IMR-90 (cell line): Measurements from ENCODE around the gene TNFRSF14. TPM values are rescaled to one million over a fixed set of nuclear protein-coding genes. Genes with fewer than 3 reads are reported as not detected.

Experiments used
- ATAC-seq: fragments of 200-7000 bp; cut with Tn5 transposase; 2 replicates; pipeline ENCODE4 v1.9.1; 2020; ENCODE audit warnings: low read depth, mild to moderate bottlenecking, moderate library complexity
- BruUV-seq: library from RNA; stranded (reverse); fragments of 400-500 nt; replicated peaks from 2 replicates; lab custom pipeline; 2021; lab: Mats Ljungman, UMichigan
- CTCF ChIA-PET: fragments of 300-600 bp; formaldehyde crosslinking; extraction: SDS; loops from one replicate; lab custom pipeline; 2021; ENCODE audit warnings: antibody characterized with exemption; lab: Yijun Ruan, JAX
- POLR2A ChIA-PET: fragments of 300-600 bp; sonication (Branson Sonifier 250); formaldehyde crosslinking; loops from one replicate; lab custom pipeline; 2022; ENCODE audit warnings: antibody characterized with exemption; ENCODE audit not compliant: unreplicated experiment; lab: Charles Lee
- DNase-seq: peaks from one replicate; pipeline ENCODE4 v3.0.0; 2013
- H2AFZ ChIP-seq: replicated peaks from 2 replicates; pipeline ENCODE3; 2013; ENCODE audit warnings: low read length, mild to moderate bottlenecking; ENCODE audit not compliant: poor library complexity
- H2AK5ac ChIP-seq: 2 replicates; pipeline ENCODE4 v1.6.1; 2013; ENCODE audit warnings: low read depth, low read length, inconsistent platforms
- H2AK9ac ChIP-seq: replicated peaks from 2 replicates; pipeline ENCODE3; 2013; ENCODE audit warnings: mild to moderate bottlenecking, low read depth, low read length, moderate library complexity; ENCODE audit not compliant: poor library complexity
- H2BK120ac ChIP-seq: 2 replicates; pipeline ENCODE4 v1.6.1; 2013; ENCODE audit warnings: low read depth, low read length, inconsistent platforms
- H2BK15ac ChIP-seq: 3 replicates; pipeline ENCODE4 v1.6.1; 2013; ENCODE audit warnings: low read depth, low read length, inconsistent platforms
- H2BK20ac ChIP-seq: 2 replicates; pipeline ENCODE4 v1.6.1; 2013; ENCODE audit warnings: low read depth, mild to moderate bottlenecking, inconsistent platforms, low read length, moderate library complexity
- H2BK5ac ChIP-seq: 2 replicates; pipeline ENCODE4 v1.6.1; 2013; ENCODE audit warnings: mild to moderate bottlenecking, low read depth, low read length, inconsistent platforms; ENCODE audit not compliant: poor library complexity, severe bottlenecking
- H3K14ac ChIP-seq: replicated peaks from 2 replicates; pipeline ENCODE4 v1.6.1; 2013; ENCODE audit warnings: low read depth, low read length, inconsistent platforms
- H3K18ac ChIP-seq: 2 replicates; pipeline ENCODE4 v1.6.1; 2013; ENCODE audit warnings: low read depth, low read length, control low read depth
- H3K23ac ChIP-seq: 2 replicates; pipeline ENCODE4 v1.6.1; 2013; ENCODE audit warnings: low read depth, low read length, inconsistent platforms
- H3K27ac ChIP-seq: 2 replicates; pipeline ENCODE4 v1.5.1; 2013; ENCODE audit warnings: mild to moderate bottlenecking, control low read depth, low read length; ENCODE audit not compliant: insufficient read depth
- H3K27me3 ChIP-seq: 2 replicates; pipeline ENCODE4 v1.6.1; 2013; ENCODE audit warnings: low read length; ENCODE audit not compliant: control insufficient read depth, insufficient read depth
- H3K36me3 ChIP-seq: 2 replicates; pipeline ENCODE4 v1.6.1; 2013; ENCODE audit warnings: low read length, mixed read lengths; ENCODE audit not compliant: control insufficient read depth, insufficient read depth
- H3K4ac ChIP-seq: 2 replicates; pipeline ENCODE4 v1.6.1; 2013; ENCODE audit warnings: low read depth, low read length, inconsistent platforms
- H3K4me1 ChIP-seq: 2 replicates; pipeline ENCODE4 v1.6.1; 2013; ENCODE audit warnings: low read length, mixed read lengths; ENCODE audit not compliant: control insufficient read depth, insufficient read depth
- H3K4me2 ChIP-seq: 2 replicates; pipeline ENCODE4 v1.6.1; 2013; ENCODE audit warnings: low read depth, mild to moderate bottlenecking, control low read depth, low read length, moderate library complexity
- H3K4me3 ChIP-seq: 2 replicates; pipeline ENCODE4 v1.5.1; 2013; ENCODE audit warnings: low read depth, mild to moderate bottlenecking, control low read depth, low read length, moderate library complexity; ENCODE audit not compliant: insufficient read depth
- H3K56ac ChIP-seq: 2 replicates; pipeline ENCODE4 v1.6.1; 2013; ENCODE audit warnings: low read length, inconsistent platforms; ENCODE audit not compliant: insufficient read depth; ENCODE audit errors: extremely low read depth
- H3K79me1 ChIP-seq, 2 experiments: 2 replicates each; pipeline ENCODE4 v1.6.1; 2013; ENCODE audit warnings: low read length in 2 of 2, inconsistent platforms in 1 of 2, low read depth in 1 of 2
- H3K9ac ChIP-seq: 2 replicates; pipeline ENCODE4 v1.6.1; 2013; ENCODE audit warnings: low read depth, low read length, control low read depth
- H3K9me1 ChIP-seq: 2 replicates; pipeline ENCODE4 v1.6.1; 2013; ENCODE audit warnings: low read length, inconsistent platforms; ENCODE audit not compliant: insufficient read depth
- H3K9me3 ChIP-seq: 2 replicates; pipeline ENCODE4 v1.6.1; 2013; ENCODE audit warnings: low read length; ENCODE audit not compliant: control insufficient read depth, insufficient read depth
- H4K20me1 ChIP-seq: 2 replicates; pipeline ENCODE4 v1.6.1; 2013; ENCODE audit warnings: low read length, inconsistent platforms; ENCODE audit not compliant: insufficient read depth
- H4K5ac ChIP-seq: 2 replicates; pipeline ENCODE4 v1.6.1; 2013; ENCODE audit warnings: mild to moderate bottlenecking, low read depth, low read length, control low read depth
- H4K8ac ChIP-seq, 2 experiments: 2 replicates each; pipeline ENCODE4 v1.6.1; 2013; ENCODE audit warnings: low read depth in 2 of 2, low read length in 2 of 2, control low read depth in 1 of 2, inconsistent platforms in 1 of 2
- H4K91ac ChIP-seq: 2 replicates; pipeline ENCODE4 v1.6.1; 2013; ENCODE audit warnings: low read depth, low read length, inconsistent platforms; ENCODE audit not compliant: insufficient read depth
- BHLHE40 ChIP-seq: fragments of 150-350 bp; IDR thresholded peaks from 2 replicates; pipeline ENCODE4 v1.6.1; 2016; ENCODE audit warnings: mild to moderate bottlenecking, low read depth, low read length
- FOS ChIP-seq: fragments of 150-350 bp; IDR thresholded peaks from 2 replicates; pipeline ENCODE4 v1.6.1; 2016; ENCODE audit warnings: low read depth, low read length
- RCOR1 ChIP-seq: IDR thresholded peaks from 2 replicates; pipeline ENCODE4 v1.6.1; 2012; ENCODE audit warnings: mild to moderate bottlenecking, low read length, improper control_type of control experiment; ENCODE audit not compliant: insufficient replicate concordance
- RFX5 ChIP-seq: IDR thresholded peaks from 2 replicates; pipeline ENCODE4 v1.8.0; 2012; ENCODE audit warnings: low read depth, mild to moderate bottlenecking, low read length, moderate library complexity
- USF2 ChIP-seq: fragments of 150-350 bp; IDR thresholded peaks from 2 replicates; pipeline ENCODE4 v1.6.1; 2017; ENCODE audit warnings: mild to moderate bottlenecking, antibody characterized with exemption, low read length, low read depth
- WGBS, 2 experiments: methylation state at CpG; one replicate each; pipeline versions ENCODE4 v1.1.5 to v1.1.7; 2013; ENCODE audit warnings: missing lambda C conversion rate in 2 of 2; ENCODE audit not compliant: insufficient read length in 1 of 2; ENCODE audit errors: extremely low coverage in 2 of 2; 5-methylcytosine and 5-hydroxymethylcytosine counted together
- dilution Hi-C: fragments of 300-500 bp; cut with HindIII; formaldehyde crosslinking; loops from one replicate; pipeline ENCODE4 v1.14.3; 2018; ENCODE audit warnings: low sequenced_read_pairs; ENCODE audit not compliant: unreplicated experiment
- in situ Hi-C: fragments of 300-500 bp; cut with MboI; formaldehyde crosslinking; loops from 3 replicates; pipeline ENCODE4 v1.14.3; 2019; ENCODE audit warnings: low sequenced_read_pairs, inconsistent platforms, mixed read lengths
- intact Hi-C: fragments of 100-400 bp; cut with micrococcal nuclease; formaldehyde crosslinking; loops from 2 replicates; pipeline ENCODE4 v1.10.0; 2022
- polyA plus RNA-seq, 3 experiments: library from polyadenylated mRNA; depleted of rRNA; stranded (reverse); fragments of >200 nt; gene quantifications; 2 replicates each; pipeline ENCODE4 v1.2.3, GENCODE V29; 2012; ENCODE audit warnings: low replicate concordance in 1 of 3
- total RNA-seq: library from RNA; depleted of rRNA; stranded (reverse); fragments of >200 nt; gene quantifications from 2 replicates; pipeline ENCODE4 v1.2.3, GENCODE V29; 2012

The TNFRSF14 gene
- total and polyA plus RNA-seq, 2 of the 4 experiments (the other 2 are of a cell fraction), result 1.3 to 4.2 TPM

- Histone ChIP-seq H3K9me1 (no peaks in the 10 kb centered on the region), H3K9ac (no peak overlapping the region), H3K27me3 (peaks cover 20% of the 10 kb centered on the region), H2BK5ac (no peak overlapping the region), H2AK5ac (no peak overlapping the region), H2BK15ac (no peak overlapping the region), H3K4me2 (no peak overlapping the region), H3K14ac (no peak overlapping the region), H3K27ac (no peak overlapping the region), H3K36me3 (no peaks in the 10 kb centered on the region), H3K4ac (no peak overlapping the region), H2AK9ac (no peak overlapping the region), H2BK120ac (no peak overlapping the region), H3K4me1 (no peaks in the 10 kb centered on the region), H3K23ac (no peak overlapping the region), H3K56ac (no peak overlapping the region), H4K8ac (no peak overlapping the region), H2BK20ac (no peak overlapping the region), H4K5ac (no peak overlapping the region), H3K9me3 (no peaks in the 10 kb centered on the region), H4K20me1 (no peaks in the 10 kb centered on the region), H3K4me3 (no peak overlapping the region), H3K79me1 (no peaks in the 10 kb centered on the region), H4K91ac (no peak overlapping the region), H3K18ac (no peak overlapping the region), H2AFZ (no peak overlapping the region)
- DNase-seq (no peak), ATAC-seq (no peak)
- no TSS peak for BruUV-seq
- dilution Hi-C loops (no loop called here), intact Hi-C loops (no loop called here), in situ Hi-C loops (no loop called here)
- WGBS, 2 experiments, result 57% methylated on average over 5 of the region's 20 CpGs; no CpG with 5 or more reads in 1 of the 2 experiments
- POLR2A ChIA-PET, result no interaction called here
- TF ChIP-seq RFX5 (no peak), RCOR1 (no peak), BHLHE40 (no peak), FOS (no peak), USF2 (no peak)
- CTCF ChIA-PET, result no interaction called here
These were observed 8.0 kb downstream of the TNFRSF14 start for GRCh38 chr1:2564006-2564814.
